WTC11 (cell line): Measurements from ENCODE around the gene JTB.

Source experiments
- ATF3 ChIP-seq: sonication (generic); formaldehyde crosslinking; conservative IDR thresholded peaks from 2 replicates; pipeline ENCODE4 v1.8.1; 2022; ENCODE audit warnings: mild to moderate bottlenecking, missing genetic modification reagents
- CREB1 ChIP-seq: sonication (generic); formaldehyde crosslinking; IDR thresholded peaks from 2 replicates; pipeline ENCODE4 v1.8.0; 2023; ENCODE audit warnings: mild to moderate bottlenecking, missing genetic modification reagents
- CTCF ChIP-seq: fragments of 200-600 bp; IDR thresholded peaks from 2 replicates; pipeline ENCODE4 v1.8.0; 2022; ENCODE audit warnings: antibody characterized with exemption
- E2F1 ChIP-seq: sonication (generic); formaldehyde crosslinking; IDR thresholded peaks from 2 replicates; pipeline ENCODE4 v1.8.0; 2022; ENCODE audit warnings: mild to moderate bottlenecking, missing genetic modification reagents
- ERG ChIP-seq: fragments of 250-450 bp; sonication (Bioruptor Pico); IDR thresholded peaks from 2 replicates; pipeline ENCODE4 v1.8.0; 2021; ENCODE audit warnings: mild to moderate bottlenecking
- NFE2L1 ChIP-seq: sonication (generic); formaldehyde crosslinking; IDR thresholded peaks from 2 replicates; pipeline ENCODE4 v1.8.1; 2023; ENCODE audit warnings: missing genetic modification reagents
- NFYB ChIP-seq: sonication (generic); formaldehyde crosslinking; conservative IDR thresholded peaks from 2 replicates; pipeline ENCODE4 v1.8.0; 2022; ENCODE audit warnings: low read depth, missing genetic modification reagents
- TEAD1 ChIP-seq: sonication (generic); formaldehyde crosslinking; IDR thresholded peaks from 2 replicates; pipeline ENCODE4 v1.8.0; 2022; ENCODE audit warnings: mild to moderate bottlenecking, missing genetic modification reagents
- ZNF121 ChIP-seq: sonication (generic); formaldehyde crosslinking; IDR thresholded peaks from 2 replicates; pipeline ENCODE4 v1.8.0; 2023; ENCODE audit warnings: missing genetic modification reagents

- TF ChIP-seq CREB1 (no peak), E2F1 (CRISPR knock-in tag) (no peak), NFE2L1 (no peak), ZNF121 (no peak), CTCF (no peak), ERG (CRISPR knock-in tag) (no peak), ATF3 (no peak), TEAD1 (CRISPR knock-in tag) (no peak), NFYB (CRISPR knock-in tag) (no peak)
Observed at GRCh38 chr1:153944005-153944826, 33.3 kb downstream of the JTB start.
